ENCODE measurements around the gene NIPBL.
A peak's percentile ranks its signal among the peaks of the same experiment; 100 is the strongest.

The NIPBL gene

DNA sequence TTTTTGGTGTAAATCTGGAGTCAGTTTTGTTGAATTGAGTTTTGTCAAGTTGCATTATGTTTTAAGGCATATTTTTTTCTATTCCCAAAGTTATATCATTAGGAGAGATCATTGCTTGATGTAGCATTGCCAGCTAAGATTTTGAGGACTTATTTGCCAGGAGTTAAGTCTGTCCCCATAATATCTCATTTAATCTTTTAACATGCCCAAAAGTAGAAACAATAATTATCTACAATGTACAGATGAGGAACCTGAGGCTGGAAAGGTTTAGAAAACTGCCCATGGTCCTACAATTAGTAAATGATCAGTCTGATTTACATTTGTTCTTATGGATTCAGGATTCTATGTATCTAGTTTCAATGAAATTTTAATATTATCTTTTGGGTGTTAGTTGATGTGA, 4.7 kb downstream of the NIPBL start:
- DNase-seq (ENCODE audit: low spot score): no peak
- TF ChIP-seq, protein P1, sequence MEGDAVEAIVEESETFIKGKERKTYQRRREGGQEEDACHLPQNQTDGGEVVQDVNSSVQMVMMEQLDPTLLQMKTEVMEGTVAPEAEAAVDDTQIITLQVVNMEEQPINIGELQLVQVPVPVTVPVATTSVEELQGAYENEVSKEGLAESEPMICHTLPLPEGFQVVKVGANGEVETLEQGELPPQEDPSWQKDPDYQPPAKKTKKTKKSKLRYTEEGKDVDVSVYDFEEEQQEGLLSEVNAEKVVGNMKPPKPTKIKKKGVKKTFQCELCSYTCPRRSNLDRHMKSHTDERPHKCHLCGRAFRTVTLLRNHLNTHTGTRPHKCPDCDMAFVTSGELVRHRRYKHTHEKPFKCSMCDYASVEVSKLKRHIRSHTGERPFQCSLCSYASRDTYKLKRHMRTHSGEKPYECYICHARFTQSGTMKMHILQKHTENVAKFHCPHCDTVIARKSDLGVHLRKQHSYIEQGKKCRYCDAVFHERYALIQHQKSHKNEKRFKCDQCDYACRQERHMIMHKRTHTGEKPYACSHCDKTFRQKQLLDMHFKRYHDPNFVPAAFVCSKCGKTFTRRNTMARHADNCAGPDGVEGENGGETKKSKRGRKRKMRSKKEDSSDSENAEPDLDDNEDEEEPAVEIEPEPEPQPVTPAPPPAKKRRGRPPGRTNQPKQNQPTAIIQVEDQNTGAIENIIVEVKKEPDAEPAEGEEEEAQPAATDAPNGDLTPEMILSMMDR (IDR thresholded peaks at IDR 0.05; ENCODE audit: extremely low read depth, missing control alignments): no peak

DNA sequence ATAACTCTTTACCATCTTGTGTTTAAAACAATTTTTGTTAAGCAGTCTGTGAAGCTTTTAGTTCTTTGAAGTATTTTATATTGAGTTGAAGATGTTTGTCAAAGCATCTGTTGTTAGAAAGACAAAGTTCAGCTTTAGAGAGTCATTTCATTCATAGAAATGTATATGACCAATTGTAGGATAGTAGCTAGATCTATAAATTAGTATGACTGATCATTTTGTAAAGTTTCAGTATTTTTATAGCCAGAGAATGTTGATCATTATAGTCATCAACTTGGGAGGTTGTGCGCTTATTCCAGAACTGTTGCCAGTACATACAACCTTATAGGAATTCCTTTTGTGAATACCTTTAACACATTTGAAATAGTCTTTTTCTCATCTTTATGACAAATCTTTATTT, 5.2 kb downstream of the NIPBL start:
- no peak for DNase-seq (ENCODE audit: low spot score)
- TF ChIP-seq, protein P1 (IDR thresholded peaks at IDR 0.05; ENCODE audit: extremely low read depth, missing control alignments): no peak

DNA sequence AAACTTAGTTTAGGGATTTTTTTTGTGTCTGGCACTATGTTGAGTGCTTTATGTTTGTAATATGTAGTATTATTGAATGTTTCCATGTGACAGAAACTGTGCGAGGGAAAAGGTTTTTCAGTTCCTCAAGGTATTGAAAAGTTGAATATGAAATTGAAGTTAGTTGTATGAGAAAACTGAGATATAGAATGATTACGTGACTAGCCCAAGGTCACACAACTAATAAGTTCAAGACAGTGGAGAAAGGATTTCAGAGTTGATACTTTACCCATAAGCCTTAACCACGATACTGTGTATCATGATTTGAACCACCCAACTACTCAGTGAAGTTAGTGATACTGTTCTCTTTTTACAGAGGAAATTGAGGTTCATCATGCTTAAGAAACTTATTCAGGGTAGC, 5.7 kb downstream of the NIPBL start:
- DNase-seq (ENCODE audit: low spot score): peak; percentile 8
- TF ChIP-seq, protein P1 (IDR thresholded peaks at IDR 0.05; ENCODE audit: extremely low read depth, missing control alignments): no peak

DNA sequence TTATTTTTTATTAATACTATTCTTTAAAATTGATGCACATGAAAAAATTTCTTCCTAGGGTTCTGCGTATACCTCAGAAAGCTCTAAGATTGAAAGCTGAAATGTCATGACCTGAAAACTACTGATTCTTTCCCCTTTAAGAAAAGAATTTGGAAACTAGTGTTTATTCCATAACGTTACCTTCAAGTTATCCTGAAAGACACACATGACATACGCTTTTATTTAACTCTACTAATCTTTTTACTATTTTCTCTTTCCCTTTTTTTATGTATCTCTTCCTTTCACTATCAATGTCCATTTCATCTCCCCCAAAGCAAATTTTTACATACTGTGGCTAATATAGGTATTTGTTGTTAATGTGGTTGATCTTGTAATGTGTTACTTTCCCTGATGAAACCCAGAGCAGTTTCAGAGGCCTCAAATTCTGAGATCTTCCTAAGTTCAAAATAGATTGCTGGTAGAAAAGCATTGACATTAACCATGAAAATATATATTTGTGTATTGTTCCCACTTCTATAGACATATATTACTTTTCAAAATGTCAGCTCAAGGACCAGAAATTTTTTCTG, 7.4 kb downstream of the NIPBL start:
- TF ChIP-seq, protein P1 (IDR thresholded peaks at IDR 0.05; ENCODE audit: extremely low read depth, missing control alignments): no peak
- DNase-seq (ENCODE audit: low spot score): peak; percentile 15

DNA sequence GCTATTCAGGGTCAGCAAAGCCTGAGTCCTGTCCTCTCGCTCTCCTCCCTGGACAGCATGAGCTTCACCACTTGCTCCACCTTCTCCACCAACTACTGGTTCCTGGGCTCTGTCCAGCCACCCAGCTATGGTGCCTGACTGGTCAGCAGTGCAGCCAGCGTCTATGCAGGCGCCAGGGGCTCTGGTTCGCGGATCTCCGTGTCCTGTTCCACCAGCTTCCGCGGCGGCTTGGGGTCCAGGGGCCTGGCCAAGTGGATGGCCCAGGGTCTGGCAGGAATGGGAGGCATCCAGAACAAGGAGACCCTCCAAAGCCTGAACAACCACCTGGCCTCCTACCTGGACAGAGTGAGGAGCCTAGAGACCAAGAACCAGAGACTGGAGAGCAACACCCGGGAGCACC, 8.6 kb downstream of the NIPBL start:
- DNase-seq (ENCODE audit: low spot score): no peak
- TF ChIP-seq, protein P1 (IDR thresholded peaks at IDR 0.05; ENCODE audit: extremely low read depth, missing control alignments): no peak

DNA sequence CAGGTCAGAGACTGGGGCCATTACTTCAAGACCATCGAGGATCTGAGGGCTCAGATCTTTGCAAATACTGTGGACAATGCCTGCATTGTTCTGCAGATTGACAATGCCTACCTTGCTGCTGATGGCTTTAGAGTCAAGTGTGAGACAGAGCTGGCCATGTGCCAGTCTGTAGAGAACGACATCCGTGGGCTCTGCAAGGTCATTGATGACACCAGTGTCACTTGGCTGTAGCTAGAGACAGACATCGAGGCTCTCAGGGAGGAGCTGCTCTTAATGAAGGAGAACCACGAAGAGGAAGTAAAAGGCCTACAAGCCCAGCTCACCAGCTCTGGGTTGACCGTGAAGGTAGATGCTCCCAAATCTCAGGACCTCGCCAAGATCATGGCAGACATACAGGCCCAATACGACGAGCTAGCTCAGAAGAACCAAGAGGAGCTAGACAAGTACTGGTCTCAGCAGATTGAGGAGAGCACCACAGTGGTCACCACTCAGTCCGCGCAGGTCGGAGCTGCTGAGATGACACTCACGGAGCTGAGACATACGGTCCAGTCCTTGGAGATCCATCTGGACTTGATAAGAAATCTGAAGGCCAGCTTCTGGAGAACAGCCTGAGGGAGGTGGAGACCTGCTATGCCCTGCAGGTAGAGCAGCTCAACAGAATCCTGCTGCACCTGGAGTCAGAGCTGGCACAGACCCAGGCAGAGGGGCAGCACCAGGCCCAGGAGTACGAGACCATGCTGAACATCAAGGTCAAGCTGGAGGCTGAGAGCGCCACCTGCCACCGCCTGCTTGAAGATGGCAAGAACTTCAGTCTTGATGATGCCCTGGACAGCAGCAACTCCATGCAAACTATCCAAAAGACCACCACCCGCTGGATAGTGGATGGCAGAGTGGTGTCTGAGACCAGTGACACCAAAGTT, 9.3 kb downstream of the NIPBL start:
- TF ChIP-seq, protein P1 (IDR thresholded peaks at IDR 0.05; ENCODE audit: extremely low read depth, missing control alignments): no peak
- DNase-seq (ENCODE audit: low spot score): no peak

DNA sequence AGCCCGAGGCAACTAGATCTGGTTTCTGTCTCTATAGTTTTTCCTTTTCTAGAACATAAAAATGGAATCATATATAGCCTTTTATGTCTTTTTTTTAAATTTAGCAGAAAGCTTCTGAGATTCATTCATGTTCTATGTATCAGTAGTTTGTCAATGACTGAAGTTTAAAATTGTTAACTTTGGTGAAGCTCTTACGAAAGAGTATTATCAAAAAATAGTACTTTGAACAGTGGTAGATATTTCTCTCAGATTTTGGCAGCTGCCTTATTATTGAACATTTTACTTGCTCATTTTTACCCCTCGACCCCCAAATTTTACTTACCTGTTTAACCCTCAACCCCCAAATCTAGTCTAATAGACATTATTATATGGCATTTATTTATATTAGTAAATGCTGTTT, 10.2 kb downstream of the NIPBL start:
- TF ChIP-seq, protein P1 (IDR thresholded peaks at IDR 0.05; ENCODE audit: extremely low read depth, missing control alignments): no peak
- DNase-seq (ENCODE audit: low spot score): no peak

Data from GM20000 (cell line).